IMR-90 (cell line): ENCODE measurements around the gene ROBO1.

ENCODE experiments used
- BHLHE40 ChIP-seq: fragments of 150-350 bp; IDR thresholded peaks from 2 replicates; pipeline ENCODE4 v1.6.1; 2016; ENCODE audit warnings: mild to moderate bottlenecking, low read depth, low read length
- CEBPB ChIP-seq: IDR thresholded peaks from 2 replicates; pipeline ENCODE4 v1.6.1; 2012; ENCODE audit warnings: low read depth, low read length, improper control_type of control experiment
- MXI1 ChIP-seq: IDR thresholded peaks from 2 replicates; pipeline ENCODE4 v1.6.1; 2012; ENCODE audit warnings: low read depth, mild to moderate bottlenecking, low read length, moderate library complexity, borderline replicate concordance
- POLR2A ChIP-seq: IDR thresholded peaks from 2 replicates; pipeline ENCODE4 v1.6.1; 2012; ENCODE audit warnings: mild to moderate bottlenecking, low read depth, low read length
- TF ChIP-seq, protein P1 (sequence below): conservative IDR thresholded peaks from 2 replicates; pipeline ENCODE4 v1.5.1; 2012; ENCODE audit warnings: mild to moderate bottlenecking, low read depth, low read length, improper control_type of control experiment

DNA sequence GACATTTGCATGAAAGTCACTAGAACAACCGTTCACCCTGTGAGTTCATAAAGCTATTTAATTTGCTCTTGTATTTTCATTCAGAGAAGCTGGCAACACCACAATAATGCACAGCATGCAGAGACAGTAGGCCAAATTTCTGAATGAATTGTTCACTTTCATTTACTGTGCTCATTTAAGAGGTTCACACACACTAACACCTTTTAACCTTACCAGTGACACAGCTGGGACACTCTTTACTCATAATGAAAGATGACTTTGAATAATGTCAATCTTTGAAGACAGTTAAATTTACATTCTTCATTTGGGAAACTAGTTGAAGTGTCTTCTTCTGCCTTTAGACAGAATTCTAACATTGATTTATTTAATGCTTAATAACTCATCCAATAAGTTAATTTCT, 95.7 kb downstream of the ROBO1 start:
- no peak for TF ChIP-seq POLR2A
- TF ChIP-seq, protein P1, sequence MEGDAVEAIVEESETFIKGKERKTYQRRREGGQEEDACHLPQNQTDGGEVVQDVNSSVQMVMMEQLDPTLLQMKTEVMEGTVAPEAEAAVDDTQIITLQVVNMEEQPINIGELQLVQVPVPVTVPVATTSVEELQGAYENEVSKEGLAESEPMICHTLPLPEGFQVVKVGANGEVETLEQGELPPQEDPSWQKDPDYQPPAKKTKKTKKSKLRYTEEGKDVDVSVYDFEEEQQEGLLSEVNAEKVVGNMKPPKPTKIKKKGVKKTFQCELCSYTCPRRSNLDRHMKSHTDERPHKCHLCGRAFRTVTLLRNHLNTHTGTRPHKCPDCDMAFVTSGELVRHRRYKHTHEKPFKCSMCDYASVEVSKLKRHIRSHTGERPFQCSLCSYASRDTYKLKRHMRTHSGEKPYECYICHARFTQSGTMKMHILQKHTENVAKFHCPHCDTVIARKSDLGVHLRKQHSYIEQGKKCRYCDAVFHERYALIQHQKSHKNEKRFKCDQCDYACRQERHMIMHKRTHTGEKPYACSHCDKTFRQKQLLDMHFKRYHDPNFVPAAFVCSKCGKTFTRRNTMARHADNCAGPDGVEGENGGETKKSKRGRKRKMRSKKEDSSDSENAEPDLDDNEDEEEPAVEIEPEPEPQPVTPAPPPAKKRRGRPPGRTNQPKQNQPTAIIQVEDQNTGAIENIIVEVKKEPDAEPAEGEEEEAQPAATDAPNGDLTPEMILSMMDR: no peak
- TF ChIP-seq BHLHE40: no peak
- TF ChIP-seq CEBPB: no peak
- no peak for TF ChIP-seq MXI1
